ENCODE results near the gene PAXX.

The PAXX gene

DNA sequence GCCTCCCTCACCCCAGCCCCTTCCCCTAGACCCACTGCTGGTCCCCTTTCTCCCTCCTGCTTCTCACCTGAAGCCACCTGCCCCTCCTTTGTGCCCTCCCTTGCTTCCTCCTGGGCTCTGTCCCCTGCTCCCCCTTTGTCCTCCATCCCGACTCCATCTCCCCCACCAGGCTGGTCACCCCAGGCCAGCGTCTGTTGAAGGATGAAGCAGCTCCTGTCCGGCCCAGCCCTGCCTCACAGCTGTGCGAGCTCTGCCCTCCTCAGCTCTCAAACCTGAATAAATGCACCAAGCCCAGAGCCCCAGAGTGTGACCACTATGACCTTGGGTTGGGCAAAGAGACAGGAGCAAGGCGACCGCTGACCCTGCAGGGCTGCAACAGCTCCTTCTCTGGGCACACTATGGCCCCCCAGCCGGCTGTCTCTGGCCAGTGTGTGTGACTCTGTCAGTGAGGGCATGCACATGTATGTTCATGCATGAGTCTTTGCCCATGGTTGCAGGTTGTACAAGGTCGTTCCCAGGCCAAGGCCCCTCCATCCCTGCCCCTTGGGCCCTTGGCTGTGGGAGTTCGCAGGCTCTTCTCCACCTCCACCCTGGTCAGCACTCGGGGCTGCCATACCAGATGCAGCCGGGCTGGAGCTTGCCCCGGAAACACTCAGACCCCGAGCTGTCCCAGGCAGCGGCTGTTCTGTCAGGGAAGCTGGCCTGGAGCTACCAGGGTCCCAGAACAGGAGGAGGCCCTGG is 36.9 kb upstream of the PAXX start:
- H3K9ac ChIP-seq (ENCODE audit: low read length) = no peak overlapping the region
- no peak for DNase-seq (ENCODE audit: low read depth)
- H3K27me3 ChIP-seq (replicated peaks; ENCODE audit: control insufficient read depth, insufficient read depth, low read length) = peaks cover 17% of the 10 kb centered on the region
- peaks cover 1% of the 10 kb centered on the region for H3K4me1 ChIP-seq (ENCODE audit: control insufficient read depth, insufficient read depth, low read length)
- no peaks in the 10 kb centered on the region for H3K36me3 ChIP-seq (ENCODE audit: control insufficient read depth, insufficient read depth, low read length, severe bottlenecking)
- H3K9me3 ChIP-seq (ENCODE audit: control insufficient read depth, low read length) = no peaks in the 10 kb centered on the region
- H3K4me3 ChIP-seq (ENCODE audit: low read length) = no peak overlapping the region

GRCh38 chr9:136955943-136956335 is 36.3 kb upstream of the PAXX start:
- Histone ChIP-seq H3K4me3 (ENCODE audit: low read length) (no peak overlapping the region), H3K9me3 (ENCODE audit: control insufficient read depth, low read length) (no peaks in the 10 kb centered on the region), H3K4me1 (ENCODE audit: control insufficient read depth, insufficient read depth, low read length) (no peaks in the 10 kb centered on the region), H3K36me3 (ENCODE audit: control insufficient read depth, insufficient read depth, low read length, severe bottlenecking) (no peaks in the 10 kb centered on the region), H3K27me3 (replicated peaks; ENCODE audit: control insufficient read depth, insufficient read depth, low read length) (peaks cover 17% of the 10 kb centered on the region), H3K9ac (ENCODE audit: low read length) (no peak overlapping the region)
- no peak for DNase-seq (ENCODE audit: low read depth)

DNA sequence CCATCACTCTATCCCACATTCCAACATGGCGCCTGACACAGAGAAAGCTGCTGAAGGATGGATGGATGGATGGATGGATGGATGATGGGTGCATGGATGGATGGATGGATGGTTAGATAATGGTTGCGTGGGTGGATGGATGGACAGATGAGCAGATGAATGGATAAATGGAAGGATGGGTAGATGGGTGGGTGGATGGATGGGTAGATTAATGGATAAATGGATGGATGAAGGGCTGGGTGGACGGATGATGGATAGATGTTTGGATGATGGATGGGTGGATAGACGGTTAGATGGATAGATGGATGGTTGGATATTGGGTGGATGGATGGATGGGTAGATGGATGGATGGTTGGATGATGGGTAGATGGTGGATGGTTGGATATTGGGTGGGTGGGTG is 35.6 kb upstream of the PAXX start:
- H3K36me3 ChIP-seq (ENCODE audit: control insufficient read depth, insufficient read depth, low read length, severe bottlenecking) = no peaks in the 10 kb centered on the region
- peaks cover 5% of the 10 kb centered on the region for H3K4me1 ChIP-seq (ENCODE audit: control insufficient read depth, insufficient read depth, low read length)
- H3K4me3 ChIP-seq (ENCODE audit: low read length) = no peak overlapping the region
- H3K9me3 ChIP-seq (ENCODE audit: control insufficient read depth, low read length) = no peaks in the 10 kb centered on the region
- DNase-seq (ENCODE audit: low read depth) = no peak
- H3K9ac ChIP-seq (ENCODE audit: low read length) = no peak overlapping the region
- H3K27me3 ChIP-seq (replicated peaks; ENCODE audit: control insufficient read depth, insufficient read depth, low read length) = peaks cover 17% of the 10 kb centered on the region

DNA sequence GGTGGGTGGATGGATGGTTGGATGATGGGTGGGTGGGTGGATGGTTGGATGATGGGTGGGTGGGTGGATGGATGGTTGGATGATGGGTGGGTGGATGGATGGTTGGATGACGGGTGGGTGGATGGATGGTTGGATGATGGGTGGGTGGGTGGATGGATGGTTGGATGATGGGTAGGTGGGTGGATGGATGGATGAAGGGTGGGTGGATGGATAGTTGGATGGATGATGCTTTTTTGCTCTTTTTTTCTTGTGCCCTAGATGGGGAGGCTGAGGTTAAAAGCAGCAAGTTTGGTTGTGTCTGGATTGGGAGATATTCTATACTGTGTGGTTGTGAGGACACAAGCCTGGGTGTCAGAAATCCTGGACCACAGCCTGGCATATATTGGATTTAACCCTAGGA is 34.8 kb upstream of the PAXX start:
- H3K4me1 ChIP-seq (ENCODE audit: control insufficient read depth, insufficient read depth, low read length) = peaks cover 6% of the 10 kb centered on the region
- H3K9ac ChIP-seq (ENCODE audit: low read length) = no peak overlapping the region
- H3K9me3 ChIP-seq (ENCODE audit: control insufficient read depth, low read length) = no peaks in the 10 kb centered on the region
- no peak for DNase-seq (ENCODE audit: low read depth)
- H3K27me3 ChIP-seq (replicated peaks; ENCODE audit: control insufficient read depth, insufficient read depth, low read length) = peaks cover 17% of the 10 kb centered on the region
- no peaks in the 10 kb centered on the region for H3K36me3 ChIP-seq (ENCODE audit: control insufficient read depth, insufficient read depth, low read length, severe bottlenecking)
- no peak overlapping the region for H3K4me3 ChIP-seq (ENCODE audit: low read length)

- Histone ChIP-seq H3K4me3 (ENCODE audit: low read length) (no peak overlapping the region), H3K4me1 (ENCODE audit: control insufficient read depth, insufficient read depth, low read length) (peaks cover 6% of the 10 kb centered on the region), H3K27me3 (replicated peaks; ENCODE audit: control insufficient read depth, insufficient read depth, low read length) (peaks cover 17% of the 10 kb centered on the region), H3K9ac (ENCODE audit: low read length) (no peak overlapping the region), H3K9me3 (ENCODE audit: control insufficient read depth, low read length) (no peaks in the 10 kb centered on the region), H3K36me3 (ENCODE audit: control insufficient read depth, insufficient read depth, low read length, severe bottlenecking) (no peaks in the 10 kb centered on the region)
- DNase-seq (ENCODE audit: low read depth) = no peak
These were observed 34.3 kb upstream of the PAXX start for GRCh38 chr9:136957901-136958300.

GRCh38 chr9:136958473-136958872 is 33.7 kb upstream of the PAXX start:
- Histone ChIP-seq H3K27me3 (replicated peaks; ENCODE audit: control insufficient read depth, insufficient read depth, low read length) (peaks cover 17% of the 10 kb centered on the region), H3K9ac (ENCODE audit: low read length) (no peak overlapping the region), H3K4me1 (ENCODE audit: control insufficient read depth, insufficient read depth, low read length) (peaks cover 6% of the 10 kb centered on the region), H3K9me3 (ENCODE audit: control insufficient read depth, low read length) (no peaks in the 10 kb centered on the region), H3K36me3 (ENCODE audit: control insufficient read depth, insufficient read depth, low read length, severe bottlenecking) (no peaks in the 10 kb centered on the region), H3K4me3 (ENCODE audit: low read length) (no peak overlapping the region)
- DNase-seq (ENCODE audit: low read depth) = no peak

GRCh38 chr9:136958898-136959850 is 33.0 kb upstream of the PAXX start:
- Histone ChIP-seq H3K27me3 (replicated peaks; ENCODE audit: control insufficient read depth, insufficient read depth, low read length) (peaks cover 17% of the 10 kb centered on the region), H3K9ac (ENCODE audit: low read length) (no peak overlapping the region), H3K4me1 (ENCODE audit: control insufficient read depth, insufficient read depth, low read length) (peaks cover 6% of the 10 kb centered on the region), H3K9me3 (ENCODE audit: control insufficient read depth, low read length) (no peaks in the 10 kb centered on the region), H3K4me3 (ENCODE audit: low read length) (no peak overlapping the region), H3K36me3 (ENCODE audit: control insufficient read depth, insufficient read depth, low read length, severe bottlenecking) (no peaks in the 10 kb centered on the region)
- DNase-seq (ENCODE audit: low read depth) = no peak

DNA sequence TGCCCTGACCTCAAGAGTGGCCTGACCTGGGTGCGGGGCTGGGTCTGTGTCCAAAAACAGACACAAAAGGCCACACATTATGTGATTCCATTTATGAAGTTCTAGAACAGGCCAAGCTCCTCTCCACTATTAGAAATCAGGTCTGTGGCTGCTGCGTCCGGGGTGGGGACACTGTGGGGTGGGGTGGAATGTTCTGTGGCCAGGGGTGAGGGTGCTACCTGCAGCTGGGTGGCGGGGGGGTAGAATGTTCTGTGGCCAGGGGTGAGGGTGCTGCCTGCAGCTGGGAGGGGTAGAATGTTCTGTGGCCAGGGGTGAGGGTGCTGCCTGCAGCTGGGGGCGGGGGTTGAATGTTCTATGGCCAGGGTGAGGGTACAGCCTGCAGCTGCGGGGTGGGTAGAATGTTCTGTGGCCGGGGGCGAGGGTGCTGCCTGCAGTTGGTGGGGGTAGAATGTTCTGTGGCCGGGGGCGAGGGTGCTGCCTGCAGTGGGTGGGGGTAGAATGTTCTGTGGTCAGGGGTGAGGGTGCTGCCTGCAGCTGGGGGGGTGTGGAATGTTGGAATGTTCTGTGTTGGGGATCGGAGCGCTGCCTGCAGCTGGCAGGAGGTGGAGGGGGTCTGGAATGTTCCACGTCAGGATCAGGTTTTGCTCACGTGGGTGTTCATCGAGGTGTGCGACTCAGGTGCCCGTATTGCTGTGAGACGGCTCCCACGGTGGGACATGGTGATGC is 31.8 kb upstream of the PAXX start:
- Histone ChIP-seq H3K27me3 (replicated peaks; ENCODE audit: control insufficient read depth, insufficient read depth, low read length) (peaks cover 10% of the 10 kb centered on the region), H3K4me1 (ENCODE audit: control insufficient read depth, insufficient read depth, low read length) (peaks cover 6% of the 10 kb centered on the region), H3K9me3 (ENCODE audit: control insufficient read depth, low read length) (no peaks in the 10 kb centered on the region), H3K9ac (ENCODE audit: low read length) (no peak overlapping the region), H3K4me3 (ENCODE audit: low read length) (no peak overlapping the region), H3K36me3 (ENCODE audit: control insufficient read depth, insufficient read depth, low read length, severe bottlenecking) (no peaks in the 10 kb centered on the region)
- no peak for DNase-seq (ENCODE audit: low read depth)

GRCh38 chr9:136960938-136961275 is 31.3 kb upstream of the PAXX start:
- H3K27me3 ChIP-seq (replicated peaks; ENCODE audit: control insufficient read depth, insufficient read depth, low read length) = peaks cover 9% of the 10 kb centered on the region
- DNase-seq (ENCODE audit: low read depth) = no peak
- H3K9me3 ChIP-seq (ENCODE audit: control insufficient read depth, low read length) = no peaks in the 10 kb centered on the region
- no peak overlapping the region for H3K4me3 ChIP-seq (ENCODE audit: low read length)
- H3K4me1 ChIP-seq (ENCODE audit: control insufficient read depth, insufficient read depth, low read length) = peaks cover 6% of the 10 kb centered on the region
- H3K36me3 ChIP-seq (ENCODE audit: control insufficient read depth, insufficient read depth, low read length, severe bottlenecking) = no peaks in the 10 kb centered on the region
- H3K9ac ChIP-seq (ENCODE audit: low read length) = peak overlapping the region; percentile 49

- no peak for DNase-seq (ENCODE audit: low read depth)
- Histone ChIP-seq H3K4me1 (ENCODE audit: control insufficient read depth, insufficient read depth, low read length) (peaks cover 6% of the 10 kb centered on the region), H3K9ac (ENCODE audit: low read length) (peak overlapping the region; percentile 49), H3K4me3 (ENCODE audit: low read length) (no peak overlapping the region), H3K9me3 (ENCODE audit: control insufficient read depth, low read length) (no peaks in the 10 kb centered on the region), H3K27me3 (replicated peaks; ENCODE audit: control insufficient read depth, insufficient read depth, low read length) (peaks cover 9% of the 10 kb centered on the region), H3K36me3 (ENCODE audit: control insufficient read depth, insufficient read depth, low read length, severe bottlenecking) (no peaks in the 10 kb centered on the region)
These were observed 30.8 kb upstream of the PAXX start for GRCh38 chr9:136961279-136962065.
